ENCODE data around the gene DSEL. TPM values are rescaled to one million over a fixed set of nuclear protein-coding genes. Genes with fewer than 3 reads are reported as not detected.

The DSEL gene
- total and polyA plus RNA-seq, 3 donors from 2014 or later: 2.7 to 5.9 (median 5.7) TPM

DNA sequence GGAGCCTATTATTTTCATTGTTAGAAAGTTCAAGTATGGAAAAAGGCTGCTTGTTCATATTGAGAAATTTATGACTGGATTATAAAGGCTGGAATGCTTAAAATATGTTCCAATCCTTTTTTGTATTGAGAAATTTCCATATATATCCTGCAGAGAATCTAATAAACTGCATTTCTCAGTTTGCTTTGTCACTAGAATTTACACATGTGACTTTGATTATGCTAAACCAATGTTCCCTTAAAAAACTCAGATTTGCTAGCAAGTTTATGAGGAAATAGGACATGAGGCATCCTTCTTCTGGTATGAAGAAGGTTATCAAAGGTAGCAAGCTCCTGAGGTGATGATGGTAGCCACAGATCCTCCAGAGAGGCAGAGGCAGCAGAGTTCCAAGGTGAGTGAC, 29.2 kb upstream of the DSEL start:
- H3K36me3 ChIP-seq (ENCODE audit: low read depth, missing control alignments): no peaks in the 10 kb centered on the region
- intact Hi-C loops (cut with DNase I; ENCODE audit: low total_unique reads): no loop called here
- H3K27me3 ChIP-seq: no peaks in the 10 kb centered on the region
- TF ChIP-seq POLR2A (IDR thresholded peaks at IDR 0.05): no peak
- TF ChIP-seq CTCF (IDR thresholded peaks at IDR 0.05): no peak
- H3K27ac ChIP-seq: no peak overlapping the region
- no peaks in the 10 kb centered on the region for H3K4me1 ChIP-seq
- DNase-seq: no peak
- no peaks in the 10 kb centered on the region for H3K9me3 ChIP-seq
- H3K4me3 ChIP-seq: no peak overlapping the region

DNA sequence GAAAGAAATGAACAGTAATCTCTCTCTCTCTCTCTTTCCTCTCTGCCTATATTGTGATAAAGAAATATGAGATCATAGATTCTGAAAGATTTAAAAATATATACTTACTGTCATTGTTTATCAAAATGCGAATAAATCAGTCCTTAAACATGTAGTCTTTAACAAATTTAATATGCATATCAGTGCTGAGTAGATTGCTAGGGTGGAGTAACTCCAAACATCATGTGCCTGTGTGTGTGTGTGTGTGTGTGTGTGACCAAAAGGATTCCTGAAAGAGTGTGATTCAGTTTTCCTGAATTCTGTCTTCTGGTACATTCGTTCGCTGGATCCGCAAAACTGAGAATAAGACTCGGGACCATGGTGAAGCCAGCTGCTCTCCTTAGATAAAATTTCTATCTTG, 24.0 kb upstream of the DSEL start:
- H3K27me3 ChIP-seq: no peaks in the 10 kb centered on the region
- no peak overlapping the region for H3K4me3 ChIP-seq
- H3K36me3 ChIP-seq (ENCODE audit: low read depth, missing control alignments): no peaks in the 10 kb centered on the region
- no peak overlapping the region for H3K27ac ChIP-seq
- WGBS, 2 donors: 79 to 85% methylated on average over 5 of the region's 5 CpGs
- H3K9me3 ChIP-seq: no peaks in the 10 kb centered on the region
- DNase-seq: no peak
- intact Hi-C loops (cut with DNase I; ENCODE audit: low total_unique reads): no loop called here
- TF ChIP-seq POLR2A (IDR thresholded peaks at IDR 0.05): no peak
- TF ChIP-seq CTCF (IDR thresholded peaks at IDR 0.05): no peak
- no peaks in the 10 kb centered on the region for H3K4me1 ChIP-seq

- DNase-seq: no peak
- Histone ChIP-seq H3K27ac (no peak overlapping the region), H3K27me3 (no peaks in the 10 kb centered on the region), H3K4me3 (no peak overlapping the region), H3K9me3 (no peaks in the 10 kb centered on the region), H3K36me3 (ENCODE audit: low read depth, missing control alignments) (no peaks in the 10 kb centered on the region), H3K4me1 (no peaks in the 10 kb centered on the region)
- 92 to 94% methylated on average over 2 of the region's 2 CpGs for WGBS, 2 donors
- intact Hi-C loops (cut with DNase I; ENCODE audit: low total_unique reads): no loop called here
- no peak for TF ChIP-seq CTCF (IDR thresholded peaks at IDR 0.05)
- TF ChIP-seq POLR2A (IDR thresholded peaks at IDR 0.05): no peak
Observed at GRCh38 chr18:67531929-67532328, 15.4 kb upstream of the DSEL start.

GRCh38 chr18:67525328-67526099, 9.0 kb upstream of the DSEL start:
- no peak overlapping the region for H3K4me3 ChIP-seq
- intact Hi-C loops (cut with DNase I; ENCODE audit: low total_unique reads): no loop called here
- DNase-seq: peak; percentile 68
- no peaks in the 10 kb centered on the region for H3K27me3 ChIP-seq
- no peaks in the 10 kb centered on the region for H3K9me3 ChIP-seq
- no peaks in the 10 kb centered on the region for H3K36me3 ChIP-seq (ENCODE audit: low read depth, missing control alignments)
- H3K4me1 ChIP-seq: peaks cover 7% of the 10 kb centered on the region
- no peak for TF ChIP-seq CTCF (IDR thresholded peaks at IDR 0.05)
- no peak for TF ChIP-seq POLR2A (IDR thresholded peaks at IDR 0.05)
- H3K27ac ChIP-seq: peak overlapping the region in 1 of 2 donors; percentile 22
- WGBS, 2 donors: 44 to 57% methylated on average over 3 of the region's 3 CpGs

DNA sequence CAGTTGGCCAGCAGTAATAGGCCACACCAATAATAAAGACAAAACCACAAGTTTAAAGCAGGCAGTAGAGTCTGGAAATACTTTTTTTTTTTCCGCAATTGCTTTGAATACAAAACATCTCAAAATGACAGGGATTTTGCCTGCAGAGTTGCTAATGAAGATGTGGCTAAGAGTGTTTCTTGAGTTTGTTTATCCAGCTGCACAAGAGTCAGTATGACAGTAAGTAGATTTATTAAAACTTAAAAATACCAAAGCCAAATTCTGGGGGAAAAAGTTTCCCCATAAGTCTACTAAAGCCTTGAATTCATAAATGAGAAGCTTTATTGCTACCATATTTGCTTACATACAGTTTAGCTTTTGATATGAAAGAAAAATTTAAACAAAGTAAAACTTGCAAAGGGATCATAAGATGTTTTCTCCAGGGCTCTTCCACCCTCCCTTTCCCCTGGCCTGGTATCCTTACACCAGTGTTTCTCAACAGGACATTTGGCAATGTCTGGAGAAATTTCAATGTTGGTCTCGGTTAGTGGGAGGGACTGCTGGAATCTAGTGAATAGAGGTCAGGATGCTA, 3.9 kb upstream of the DSEL start:
- Histone ChIP-seq H3K36me3 (ENCODE audit: low read depth, missing control alignments) (no peaks in the 10 kb centered on the region), H3K27me3 (no peaks in the 10 kb centered on the region), H3K4me1 (peaks cover 6% of the 10 kb centered on the region), H3K9me3 (no peaks in the 10 kb centered on the region), H3K27ac (no peak overlapping the region), H3K4me3 (no peak overlapping the region)
- DNase-seq: no peak
- TF ChIP-seq CTCF (IDR thresholded peaks at IDR 0.05) (no peak), POLR2A (IDR thresholded peaks at IDR 0.05) (no peak)
- WGBS, 2 donors: 56 to 58% methylated on average over 2 of the region's 2 CpGs
- intact Hi-C loops (cut with DNase I; ENCODE audit: low total_unique reads): no loop called here

All from testis (tissue), 3 donors.